Neural cell (in vitro differentiated cells): ENCODE results near the gene LAMC2.

Experiments used
- EP300 ChIP-seq: fragments of 450-650 bp; conservative IDR thresholded peaks from 2 replicates; pipeline ENCODE4 v1.6.1; 2014; ENCODE audit warnings: antibody characterized with exemption, mild to moderate bottlenecking, moderate library complexity; ENCODE audit not compliant: poor library complexity, severe bottlenecking
- EZH2 ChIP-seq: fragments of 200-600, 300-800 bp; shearing (Covaris generic), sonication (generic); IDR thresholded peaks from 2 replicates; pipeline ENCODE4 v1.6.1; 2014; ENCODE audit warnings: antibody characterized with exemption, low read length, borderline replicate concordance, mild to moderate bottlenecking; ENCODE audit not compliant: insufficient read depth, poor library complexity, severe bottlenecking
- POLR2AphosphoS5 ChIP-seq: IDR thresholded peaks from 2 replicates; pipeline ENCODE4 v1.6.1; 2012
- TF ChIP-seq, protein P1 (sequence below): fragments of 450-650 bp; IDR thresholded peaks from 2 replicates; pipeline ENCODE4 v1.5.1; 2014; ENCODE audit warnings: antibody characterized with exemption, mild to moderate bottlenecking, moderate library complexity; ENCODE audit not compliant: poor library complexity, severe bottlenecking

DNA sequence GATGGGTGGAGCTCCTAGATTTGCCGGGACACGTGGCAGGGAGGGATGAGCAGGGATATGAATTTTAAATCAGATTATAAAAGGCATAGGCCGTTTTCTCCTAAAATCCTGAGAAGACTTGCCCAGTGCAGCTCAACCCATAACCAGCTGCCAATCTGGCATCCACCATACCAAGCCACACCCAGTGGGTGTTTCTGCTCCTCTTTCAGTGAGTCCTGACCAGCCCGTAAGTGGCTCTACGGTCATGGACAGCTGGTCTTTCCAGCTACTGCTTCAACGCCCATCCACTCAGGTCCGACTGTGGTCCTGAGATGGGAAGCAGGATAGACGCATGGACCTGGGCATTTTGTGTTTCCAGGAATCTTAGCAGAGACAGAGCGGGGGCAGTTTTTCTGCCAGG lies 107.2 kb downstream of the LAMC2 start:
- TF ChIP-seq, protein P1, sequence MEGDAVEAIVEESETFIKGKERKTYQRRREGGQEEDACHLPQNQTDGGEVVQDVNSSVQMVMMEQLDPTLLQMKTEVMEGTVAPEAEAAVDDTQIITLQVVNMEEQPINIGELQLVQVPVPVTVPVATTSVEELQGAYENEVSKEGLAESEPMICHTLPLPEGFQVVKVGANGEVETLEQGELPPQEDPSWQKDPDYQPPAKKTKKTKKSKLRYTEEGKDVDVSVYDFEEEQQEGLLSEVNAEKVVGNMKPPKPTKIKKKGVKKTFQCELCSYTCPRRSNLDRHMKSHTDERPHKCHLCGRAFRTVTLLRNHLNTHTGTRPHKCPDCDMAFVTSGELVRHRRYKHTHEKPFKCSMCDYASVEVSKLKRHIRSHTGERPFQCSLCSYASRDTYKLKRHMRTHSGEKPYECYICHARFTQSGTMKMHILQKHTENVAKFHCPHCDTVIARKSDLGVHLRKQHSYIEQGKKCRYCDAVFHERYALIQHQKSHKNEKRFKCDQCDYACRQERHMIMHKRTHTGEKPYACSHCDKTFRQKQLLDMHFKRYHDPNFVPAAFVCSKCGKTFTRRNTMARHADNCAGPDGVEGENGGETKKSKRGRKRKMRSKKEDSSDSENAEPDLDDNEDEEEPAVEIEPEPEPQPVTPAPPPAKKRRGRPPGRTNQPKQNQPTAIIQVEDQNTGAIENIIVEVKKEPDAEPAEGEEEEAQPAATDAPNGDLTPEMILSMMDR: no peak
- TF ChIP-seq POLR2AphosphoS5 (no peak), EZH2 (no peak), EP300 (no peak)
